ENCODE results near the gene MLPH. TPM values are rescaled to one million over a fixed set of nuclear protein-coding genes. Genes with fewer than 3 reads are reported as not detected.

MLPH gene
- total RNA-seq, 4 donors from 2014 or later = 5.3 to 8.7 (median 7.8) TPM

DNA sequence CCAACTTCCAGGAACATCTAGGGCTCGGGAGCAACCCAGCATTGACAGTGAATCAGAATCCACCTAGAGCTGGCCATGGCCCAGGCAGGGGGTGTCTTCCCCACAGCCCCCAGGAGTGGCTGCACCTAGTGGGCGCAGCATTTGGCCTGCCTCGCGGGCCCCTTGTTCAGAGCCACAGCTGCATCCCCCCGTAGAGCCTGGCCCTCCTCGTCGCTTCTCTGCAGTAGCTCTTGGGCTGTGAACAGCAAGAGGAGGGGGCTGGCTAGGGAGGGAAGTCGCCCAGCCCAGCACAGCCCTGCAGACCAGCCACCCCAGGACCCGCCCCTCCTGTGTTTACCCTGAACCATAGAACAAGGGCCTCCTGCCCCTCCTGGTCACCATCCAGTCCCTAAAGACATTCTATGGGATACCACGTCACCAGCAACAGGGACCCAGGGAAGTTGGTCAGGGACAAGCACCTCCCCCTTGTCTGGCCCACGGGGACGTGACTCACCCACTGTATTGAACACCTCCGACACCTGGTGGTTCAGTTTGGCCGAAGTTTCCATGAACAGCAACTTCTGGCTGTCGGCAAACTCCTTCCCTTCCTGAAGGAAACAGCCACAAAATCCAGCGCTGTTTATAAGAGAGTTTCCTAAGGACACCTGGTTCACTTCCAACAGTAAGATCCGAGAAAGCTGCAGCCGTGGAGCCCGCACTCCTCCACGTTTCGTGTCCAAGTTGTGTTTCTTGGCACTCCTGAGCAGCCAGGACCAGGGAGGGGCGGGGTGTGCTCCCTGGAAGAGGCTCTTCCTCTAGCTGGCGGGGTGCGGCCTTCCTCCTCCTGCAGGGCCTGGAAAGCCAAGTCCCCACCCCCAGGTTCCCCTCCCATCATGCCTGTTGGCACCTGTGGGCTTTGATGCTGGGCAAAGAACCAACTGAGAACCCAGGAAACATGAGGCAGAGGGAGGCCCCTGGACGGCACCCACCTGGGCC, 88.1 kb downstream of the MLPH start:
- 64% methylated on average over 14 of the region's 25 CpGs for WGBS
- intact Hi-C loops (cut with DNase I) = loop anchor here (10.0 kb wide), 3 partner anchors 160 to 480 kb away; partner anchors contain the start of gene COL6A3
- Histone ChIP-seq H3K9me3 (no peaks in the 10 kb centered on the region), H3K36me3 (no peaks in the 10 kb centered on the region), H3K27me3 (no peaks in the 10 kb centered on the region), H3K27ac (replicated peaks in 1 of 4) (peak overlapping the region in 3 of 4 donors; percentile 23 to 44 (median 35)), H3K4me3 (peak overlapping the region in 1 of 4 donors; percentile 9), H3K4me1 (peaks cover 15 to 30% (median 26%) of the 10 kb centered on the region in 4 donors)
- TF ChIP-seq POLR2AphosphoS5 (IDR thresholded peaks at IDR 0.05) (no peak), EP300 (IDR thresholded peaks at IDR 0.05) (no peak), POLR2A (IDR thresholded peaks at IDR 0.05; ENCODE audit: low read depth) (no peak), CTCF (IDR thresholded peaks at IDR 0.05) (no peak)
- no peak for DNase-seq (ENCODE audit: extremely low spot score)

DNA sequence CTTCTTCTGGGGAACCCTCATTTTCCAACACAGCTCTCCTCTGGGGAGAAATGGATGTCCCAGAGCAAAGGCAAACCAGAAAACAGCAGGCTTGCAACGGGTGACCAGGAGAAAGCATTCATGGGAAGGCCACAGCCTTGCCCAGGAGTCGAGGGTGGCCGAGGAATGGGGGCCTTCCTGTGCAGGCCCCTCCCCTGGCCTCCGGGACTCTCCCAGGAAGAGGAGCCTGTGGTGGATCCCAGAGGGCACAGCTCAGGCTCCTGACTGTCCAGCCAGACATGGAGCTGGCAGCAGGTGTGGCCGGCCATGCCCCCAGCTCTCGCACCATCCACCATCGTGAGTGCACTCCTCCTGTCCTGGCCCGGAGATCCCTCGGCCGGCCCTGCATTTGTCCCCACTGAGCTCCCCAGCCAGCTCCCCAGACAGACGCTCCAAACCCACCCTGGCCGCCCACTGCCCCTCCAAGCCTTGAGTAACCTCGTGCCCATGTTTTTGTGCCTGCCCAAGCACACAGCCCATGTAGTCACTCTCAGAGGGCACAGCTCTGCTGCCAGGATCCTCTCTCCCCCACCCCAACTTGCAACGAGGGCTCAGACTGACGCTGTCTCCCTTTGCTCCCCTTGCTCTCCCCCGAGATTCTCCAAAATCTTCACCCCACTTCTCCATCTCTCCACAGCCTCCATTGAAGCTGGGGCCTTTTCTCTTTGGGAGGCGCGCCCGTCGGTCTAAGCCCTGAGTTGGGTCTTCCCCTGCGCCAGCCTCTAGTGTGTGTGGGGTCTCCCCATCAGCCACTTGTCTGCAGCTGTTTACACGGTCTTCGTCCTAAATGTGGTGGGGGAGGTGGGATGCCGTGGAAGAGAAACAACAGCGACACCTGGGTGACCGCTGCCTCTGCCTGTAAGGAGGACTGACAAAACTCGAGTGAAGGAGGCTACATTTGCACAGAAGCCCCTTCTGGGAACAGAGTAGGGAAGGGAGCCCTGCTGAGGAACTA, 89.1 kb downstream of the MLPH start:
- H3K9me3 ChIP-seq = no peaks in the 10 kb centered on the region
- no peak for TF ChIP-seq EP300 (IDR thresholded peaks at IDR 0.05)
- H3K27ac ChIP-seq (replicated peaks in 1 of 4) = no peak overlapping the region
- no peak overlapping the region for H3K4me3 ChIP-seq
- intact Hi-C loops (cut with DNase I) = loop anchor here (10.0 kb wide), 3 partner anchors 161 to 481 kb away; partner anchors contain the start of gene COL6A3
- H3K4me1 ChIP-seq = peaks cover 15 to 32% (median 27%) of the 10 kb centered on the region in 4 donors
- no peak for DNase-seq (ENCODE audit: extremely low spot score)
- H3K27me3 ChIP-seq = no peaks in the 10 kb centered on the region
- no peaks in the 10 kb centered on the region for H3K36me3 ChIP-seq
- WGBS = 89% methylated on average over 26 of the region's 27 CpGs

GRCh38 chr2:237576974-237577373, 89.9 kb downstream of the MLPH start:
- Histone ChIP-seq H3K36me3 (no peaks in the 10 kb centered on the region), H3K27ac (replicated peaks in 1 of 4) (no peak overlapping the region), H3K27me3 (no peaks in the 10 kb centered on the region), H3K4me3 (no peak overlapping the region), H3K4me1 (peaks cover 17 to 35% (median 29%) of the 10 kb centered on the region in 4 donors), H3K9me3 (no peaks in the 10 kb centered on the region)
- DNase-seq (ENCODE audit: extremely low spot score) = no peak
- intact Hi-C loops (cut with DNase I) = loop anchor here (10.0 kb wide), 3 partner anchors 162 to 482 kb away; partner anchors contain the start of gene COL6A3
- WGBS = 96% methylated on average over 9 of the region's 9 CpGs
- TF ChIP-seq POLR2AphosphoS5 (IDR thresholded peaks at IDR 0.05) (no peak), EP300 (IDR thresholded peaks at IDR 0.05) (no peak), POLR2A (IDR thresholded peaks at IDR 0.05; ENCODE audit: low read depth) (no peak), CTCF (IDR thresholded peaks at IDR 0.05) (no peak)

DNA sequence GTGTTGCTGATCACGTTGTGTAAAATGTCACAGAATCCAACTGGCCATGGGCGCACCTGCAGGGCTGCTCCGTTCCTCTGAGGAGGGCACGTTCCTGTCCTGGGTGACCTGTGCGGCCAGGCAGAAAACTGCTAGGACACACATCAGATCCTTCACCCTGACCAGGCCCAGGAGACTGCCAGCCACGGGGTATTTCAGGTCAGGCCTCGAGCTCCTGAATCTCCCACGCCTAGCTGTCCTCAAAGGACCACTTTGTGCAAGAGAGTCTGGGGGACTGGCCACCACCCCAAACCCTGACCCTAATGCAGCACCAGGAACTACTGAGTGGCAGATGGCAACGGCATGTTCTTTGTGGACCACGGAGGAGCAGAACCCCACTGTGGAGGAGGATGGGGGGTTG, 90.4 kb downstream of the MLPH start:
- intact Hi-C loops (cut with DNase I) = loop anchor here (10.0 kb wide), 3 partner anchors 163 to 483 kb away; partner anchors contain the start of gene COL6A3
- no peak overlapping the region for H3K4me3 ChIP-seq
- H3K36me3 ChIP-seq = no peaks in the 10 kb centered on the region
- no peak for TF ChIP-seq EP300 (IDR thresholded peaks at IDR 0.05)
- TF ChIP-seq POLR2AphosphoS5 (IDR thresholded peaks at IDR 0.05) = no peak
- TF ChIP-seq CTCF (IDR thresholded peaks at IDR 0.05) = no peak
- TF ChIP-seq POLR2A (IDR thresholded peaks at IDR 0.05; ENCODE audit: low read depth) = no peak
- DNase-seq (ENCODE audit: extremely low spot score) = no peak
- peaks cover 17 to 35% (median 29%) of the 10 kb centered on the region in 4 donors for H3K4me1 ChIP-seq
- no peaks in the 10 kb centered on the region for H3K27me3 ChIP-seq
- no peaks in the 10 kb centered on the region for H3K9me3 ChIP-seq
- 95% methylated on average over 5 of the region's 10 CpGs for WGBS
- H3K27ac ChIP-seq (replicated peaks in 1 of 4) = no peak overlapping the region
